H1 (cell line): ENCODE measurements around the gene VDR. TPM values are rescaled to one million over a fixed set of nuclear protein-coding genes. Genes with fewer than 3 reads are reported as not detected.

Experiments
- CTCF ChIA-PET: fragments of 300-600 bp; sonication (Branson Sonifier 250); formaldehyde crosslinking; loops from one replicate; lab custom pipeline; 2021; ENCODE audit not compliant: partially characterized antibody; lab: Charles Lee
- POLR2A ChIA-PET: fragments of 300-600 bp; sonication (Branson Sonifier 250); formaldehyde crosslinking; loops from one replicate; lab custom pipeline; 2021; ENCODE audit warnings: inconsistent platforms; ENCODE audit not compliant: partially characterized antibody; lab: Charles Lee
- DNase-seq, 2 experiments: peaks; one replicate each; pipeline versions ENCODE4 v3.0.0 to v3.0.0-alpha.2; 2010 to 2022; ENCODE audit warnings: low spot score in 2 of 2, low read depth in 1 of 2, mixed read lengths in 1 of 2
- FAIRE-seq: peaks from 2 replicates; lab custom pipeline; 2011; peaks lifted over from hg19 to GRCh38; lab: Jason Lieb, UNC
- H2AFZ ChIP-seq: 2 replicates; pipeline ENCODE4 v1.8.1; 2012; ENCODE audit warnings: low read length, inconsistent platforms
- H2AK5ac ChIP-seq: 2 replicates; pipeline ENCODE4 v1.6.1; 2013; ENCODE audit warnings: low read depth, low read length
- H2BK120ac ChIP-seq: replicated peaks from 2 replicates; pipeline ENCODE3; 2013; ENCODE audit warnings: low read depth, low read length, inconsistent platforms
- H2BK12ac ChIP-seq: 2 replicates; pipeline ENCODE4 v1.6.1; 2013; ENCODE audit warnings: low read depth, low read length
- H2BK15ac ChIP-seq: 2 replicates; pipeline ENCODE4 v1.6.1; 2013; ENCODE audit warnings: low read length
- H2BK20ac ChIP-seq: 2 replicates; pipeline ENCODE4 v1.6.1; 2013; ENCODE audit warnings: low read length
- H2BK5ac ChIP-seq: 2 replicates; pipeline ENCODE4 v1.6.1; 2013; ENCODE audit warnings: low read depth, low read length
- H3K14ac ChIP-seq: 2 replicates; pipeline ENCODE4 v1.6.1; 2013; ENCODE audit warnings: inconsistent platforms; ENCODE audit not compliant: insufficient read length
- H3K18ac ChIP-seq: 2 replicates; pipeline ENCODE4 v1.6.1; 2013; ENCODE audit warnings: low read length; ENCODE audit errors: extremely low read depth
- H3K23ac ChIP-seq: 2 replicates; pipeline ENCODE4 v1.6.1; 2013; ENCODE audit warnings: inconsistent platforms; ENCODE audit not compliant: insufficient read length
- H3K23me2 ChIP-seq: 2 replicates; pipeline ENCODE4 v1.6.1; 2013; ENCODE audit warnings: low read depth, low read length
- H3K27ac ChIP-seq: 2 replicates; pipeline ENCODE4 v1.6.1; 2011; ENCODE audit warnings: low read depth, low read length, inconsistent platforms
- H3K27me3 ChIP-seq, 4 experiments: replicated peaks in 1 of 4; 1 replicate in 1 of 4; 2 replicates in 3 of 4; pipeline versions ENCODE4 v1.6.1 to v1.8.1; 2011 to 2013; ENCODE audit warnings: low read length in 3 of 4, mild to moderate bottlenecking in 3 of 4, inconsistent platforms in 2 of 4, mixed read lengths in 2 of 4, moderate library complexity in 1 of 4; ENCODE audit not compliant: control insufficient read depth in 3 of 4, insufficient read depth in 3 of 4; ENCODE audit errors: extremely low read depth in 1 of 4
- H3K36me3 ChIP-seq, 4 experiments: 2 replicates each; pipeline versions ENCODE4 v1.6.1 to v1.8.1; 2011 to 2013; ENCODE audit warnings: mild to moderate bottlenecking in 4 of 4, low read length in 3 of 4, moderate library complexity in 2 of 4, control low read depth in 1 of 4, inconsistent platforms in 1 of 4; ENCODE audit not compliant: insufficient read depth in 4 of 4, control insufficient read depth in 2 of 4
- H3K4ac ChIP-seq: replicated peaks from 2 replicates; pipeline ENCODE3; 2013; ENCODE audit warnings: low read length, low read depth, mixed read lengths, inconsistent platforms; ENCODE audit not compliant: insufficient read length
- H3K4me1 ChIP-seq, 4 experiments: replicated peaks in 1 of 4; 1 replicate in 1 of 4; 2 replicates in 3 of 4; pipeline versions ENCODE4 v1.6.1 to v1.8.1; 2011 to 2013; ENCODE audit warnings: low read length in 3 of 4, inconsistent platforms in 2 of 4, mixed read lengths in 1 of 4; ENCODE audit not compliant: insufficient read depth in 4 of 4, control insufficient read depth in 3 of 4
- H3K4me2 ChIP-seq, 2 experiments: 2 replicates each; pipeline versions ENCODE4 v1.6.1 to v1.8.1; 2011 to 2013; ENCODE audit warnings: low read depth in 2 of 2, low read length in 2 of 2, control low read depth in 1 of 2, inconsistent platforms in 1 of 2, mild to moderate bottlenecking in 1 of 2; ENCODE audit not compliant: insufficient read depth in 1 of 2
- H3K4me3 ChIP-seq, 4 experiments: fragments of 200-600, 300-600 bp in 1 of 4; sonication (generic), shearing (Covaris generic), sonication (Bioruptor Twin) in 1 of 4; 2 replicates each; pipeline versions ENCODE4 v1.5.1 to v1.8.1; 2011 to 2016; ENCODE audit warnings: low read length in 4 of 4, low read depth in 3 of 4, control low read depth in 2 of 4, inconsistent platforms in 2 of 4, mild to moderate bottlenecking in 2 of 4, mixed read lengths in 1 of 4, moderate library complexity in 1 of 4; ENCODE audit not compliant: insufficient read depth in 2 of 4; ENCODE audit errors: extremely low read depth in 1 of 4
- H3K56ac ChIP-seq: replicated peaks from 2 replicates; pipeline ENCODE3; 2013; ENCODE audit warnings: low read depth, mild to moderate bottlenecking, mixed read lengths, low read length, inconsistent platforms; ENCODE audit not compliant: insufficient read length
- H3K79me1 ChIP-seq: 2 replicates; pipeline ENCODE4 v1.6.1; 2013; ENCODE audit warnings: low read depth, low read length, control low read depth
- H3K79me2 ChIP-seq, 2 experiments: 2 replicates each; pipeline versions ENCODE4 v1.6.1 to v1.8.1; 2012 to 2013; ENCODE audit warnings: low read length in 2 of 2, mild to moderate bottlenecking in 2 of 2, inconsistent platforms in 1 of 2; ENCODE audit not compliant: insufficient read depth in 2 of 2, control insufficient read depth in 1 of 2
- H3K9ac ChIP-seq, 4 experiments: replicated peaks in 1 of 4; 1 replicate in 1 of 4; 2 replicates in 3 of 4; pipeline versions ENCODE4 v1.6.1 to v1.8.1; 2011 to 2013; ENCODE audit warnings: low read depth in 3 of 4, low read length in 3 of 4, control low read depth in 2 of 4, mild to moderate bottlenecking in 2 of 4, moderate library complexity in 2 of 4, inconsistent platforms in 1 of 4; ENCODE audit errors: extremely low read depth in 1 of 4
- H3K9me3 ChIP-seq, 2 experiments: 2 replicates each; pipeline versions ENCODE4 v1.6.1 to v1.8.1; 2012 to 2013; ENCODE audit warnings: mild to moderate bottlenecking in 2 of 2, moderate library complexity in 2 of 2, control low read depth in 1 of 2, inconsistent platforms in 1 of 2, low read depth in 1 of 2, low read length in 1 of 2, mixed read lengths in 1 of 2; ENCODE audit not compliant: insufficient read depth in 2 of 2
- H4K20me1 ChIP-seq, 2 experiments: replicated peaks in 1 of 2; 2 replicates each; pipeline versions ENCODE3 to v1.8.1; 2011 to 2013; ENCODE audit warnings: inconsistent platforms in 2 of 2, low read length in 2 of 2, mild to moderate bottlenecking in 1 of 2; ENCODE audit not compliant: insufficient read depth in 2 of 2, control insufficient read depth in 1 of 2
- H4K5ac ChIP-seq: 2 replicates; pipeline ENCODE4 v1.6.1; 2013; ENCODE audit warnings: low read length, low read depth, mixed read lengths, inconsistent platforms; ENCODE audit not compliant: insufficient read length
- H4K8ac ChIP-seq: 2 replicates; pipeline ENCODE4 v1.8.0; 2013; ENCODE audit warnings: mild to moderate bottlenecking, moderate library complexity, low read length, inconsistent platforms; ENCODE audit not compliant: insufficient read depth; ENCODE audit errors: extremely low read depth
- H4K91ac ChIP-seq: replicated peaks from 2 replicates; pipeline ENCODE3; 2013; ENCODE audit warnings: low read length, mixed read lengths, inconsistent platforms; ENCODE audit not compliant: insufficient read length
- KDM5A ChIP-seq: fragments of 200-600 bp; IDR thresholded peaks from 2 replicates; pipeline ENCODE4 v1.7.1; 2012; ENCODE audit warnings: mild to moderate bottlenecking, low read length, inconsistent platforms, mixed read lengths
- RAD21 ChIP-seq, 2 experiments: IDR thresholded peaks in 1 of 2; conservative IDR thresholded peaks in 1 of 2; 2 replicates each; pipeline ENCODE4 v1.6.1; 2011; ENCODE audit warnings: low read depth in 2 of 2, low read length in 2 of 2, improper control_type of control experiment in 1 of 2, inconsistent platforms in 1 of 2, mild to moderate bottlenecking in 1 of 2, moderate library complexity in 1 of 2
- WGBS, 2 experiments: shearing (Covaris generic) in 1 of 2; methylation state at CpG; one replicate each; pipeline versions ENCODE4 v1.1.6 to v1.1.7; 2013 to 2015; ENCODE audit warnings: low lambda C conversion rate in 2 of 2, mixed read lengths in 2 of 2, inconsistent platforms in 1 of 2, low coverage in 1 of 2, missing lambda C conversion rate in 1 of 2; ENCODE audit not compliant: insufficient replicate concordance in 2 of 2, insufficient coverage in 1 of 2, insufficient read length in 1 of 2; ENCODE audit errors: extremely low coverage in 1 of 2, missing lambda C conversion rate in 1 of 2; 5-methylcytosine and 5-hydroxymethylcytosine counted together
- polyA plus RNA-seq, 7 experiments: library from polyadenylated mRNA; depleted of rRNA in 3 of 7; stranded (reverse) in 5 of 7; unstranded in 2 of 7; fragments of >200 nt in 5 of 7; fragments of 200-250 nt in 2 of 7; gene quantifications; 1 replicate in 5 of 7; 2 replicates in 1 of 7; 4 replicates in 1 of 7; pipeline versions ENCODE4 v1.2.1 to v1.2.3, GENCODE V29; 2011 to 2013; ENCODE audit warnings: missing spikeins in 2 of 7, mixed read lengths in 2 of 7
- total RNA-seq: library from RNA; stranded (reverse); fragmentation: NEBNext Ultra II Directional; extraction: Animal tissue kit (Norgen Biotek cat#: 25700); gene quantifications from 2 replicates; pipeline ENCODE4 v1.2.1, GENCODE V29; 2021
- TF ChIP-seq, protein P1 (sequence below), 3 experiments: IDR thresholded peaks; 1 replicate in 2 of 3; 2 replicates in 1 of 3; pipeline versions ENCODE4 v1.5.1 to v1.6.1; 2011; ENCODE audit warnings: low read length in 3 of 3, mild to moderate bottlenecking in 3 of 3, inconsistent platforms in 2 of 3, low read depth in 1 of 3, moderate library complexity in 1 of 3; ENCODE audit not compliant: insufficient read depth in 1 of 3; ENCODE audit errors: control extremely low read depth in 1 of 3

The VDR gene
- total and polyA plus RNA-seq, 2 of the 8 experiments (the other 6 are each of a cell fraction or from before 2014, with no cell fraction given), result 0.44 to 0.65 TPM

- Histone ChIP-seq H2BK120ac (no peak overlapping the region), H3K79me2 (peaks cover 4 to 56% of the 10 kb centered on the region in 2 experiments; a peak in 3 of 4 replicates), H3K4me2 (peak overlapping the region; percentile 42 to 56), H3K9me3 (no peaks in the 10 kb centered on the region), H2BK15ac (peak overlapping the region; percentile 29; the same call in 1 of the 2 replicates), H2BK5ac (peak overlapping the region; percentile 69), H3K23ac (no peak overlapping the region), H3K9ac (no peak overlapping the region), H3K18ac (peak overlapping the region; percentile 44), H3K23me2 (peaks cover 11% of the 10 kb centered on the region), H3K4me3 (peak overlapping the region in 1 of 4 experiments; percentile 13; a peak in 1 of 8 replicates), H3K14ac (no peak overlapping the region), H3K79me1 (peaks cover 8% of the 10 kb centered on the region), H2BK20ac (peak overlapping the region; percentile 44; the same call in 1 of the 2 replicates), H2AK5ac (no peak overlapping the region; the same call in 1 of the 2 replicates), H4K20me1 (peaks cover 2 to 16% of the 10 kb centered on the region in 2 experiments), H4K5ac (no peak overlapping the region), H3K4ac (no peak overlapping the region), H3K27me3 (no peaks in the 10 kb centered on the region; a peak in 1 of 7 replicates), H2AFZ (no peak overlapping the region), H4K91ac (peak overlapping the region; percentile 14), H3K4me1 (peaks cover 14 to 59% (median 49%) of the 10 kb centered on the region in 4 experiments), H4K8ac (peak overlapping the region; percentile 46; the same call in 1 of the 2 replicates), H3K27ac (no peak overlapping the region), H2BK12ac (peak overlapping the region; percentile 88), H3K36me3 (no peaks in the 10 kb centered on the region), H3K56ac (no peak overlapping the region)
- no peak for DNase-seq
- no peak for FAIRE-seq
- ChIA-PET POLR2A (interaction anchor here (1.0 to 29.3 kb wide), 8 partner anchors 9 to 61 kb away, joined by 3 to 480 read pairs (median 5); no protein-coding TSS in a partner anchor), CTCF (interaction anchor here (1.0 to 58.8 kb wide), 15 partner anchors 8 to 180 kb away, joined by 3 to 2001 read pairs (median 7); partner anchors contain the start of gene RAPGEF3)
- WGBS, 2 experiments, result 63% methylated on average over 7 of the region's 7 CpGs; no CpG with 5 or more reads in 1 of the 2 experiments
- TF ChIP-seq, protein P1, sequence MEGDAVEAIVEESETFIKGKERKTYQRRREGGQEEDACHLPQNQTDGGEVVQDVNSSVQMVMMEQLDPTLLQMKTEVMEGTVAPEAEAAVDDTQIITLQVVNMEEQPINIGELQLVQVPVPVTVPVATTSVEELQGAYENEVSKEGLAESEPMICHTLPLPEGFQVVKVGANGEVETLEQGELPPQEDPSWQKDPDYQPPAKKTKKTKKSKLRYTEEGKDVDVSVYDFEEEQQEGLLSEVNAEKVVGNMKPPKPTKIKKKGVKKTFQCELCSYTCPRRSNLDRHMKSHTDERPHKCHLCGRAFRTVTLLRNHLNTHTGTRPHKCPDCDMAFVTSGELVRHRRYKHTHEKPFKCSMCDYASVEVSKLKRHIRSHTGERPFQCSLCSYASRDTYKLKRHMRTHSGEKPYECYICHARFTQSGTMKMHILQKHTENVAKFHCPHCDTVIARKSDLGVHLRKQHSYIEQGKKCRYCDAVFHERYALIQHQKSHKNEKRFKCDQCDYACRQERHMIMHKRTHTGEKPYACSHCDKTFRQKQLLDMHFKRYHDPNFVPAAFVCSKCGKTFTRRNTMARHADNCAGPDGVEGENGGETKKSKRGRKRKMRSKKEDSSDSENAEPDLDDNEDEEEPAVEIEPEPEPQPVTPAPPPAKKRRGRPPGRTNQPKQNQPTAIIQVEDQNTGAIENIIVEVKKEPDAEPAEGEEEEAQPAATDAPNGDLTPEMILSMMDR (IDR thresholded peaks at IDR 0.05; ENCODE audit: control extremely low read depth in 1 of 3, insufficient read depth in 1 of 3, low read depth in 1 of 3, low read length in 3 of 3), result peak in 1 of 3 experiments; percentile 23; a peak in 1 of 4 replicates
- peak in 1 of 2 experiments; percentile 11; a peak in 1 of 4 replicates for TF ChIP-seq RAD21 (IDR thresholded peaks at IDR 0.05 in 1 of 2, conservative IDR thresholded peaks at IDR 0.05 in 1 of 2; ENCODE audit: low read depth in 2 of 2, low read length in 2 of 2)
- TF ChIP-seq KDM5A, result no peak
- TF ChIP-seq, all 59 proteins: peak for 2
These were observed 87.4 kb downstream of the VDR start for GRCh38 chr12:47817272-47818006.
